Liver (tissue), 3 donors: Measurements from ENCODE around the gene ELF2.

Experiments used
- ATF3 ChIP-seq: IDR thresholded peaks from 2 replicates; pipeline ENCODE4 v1.6.1; 2016; ENCODE audit warnings: antibody characterized with exemption
- CTCF ChIP-seq: fragments of 150-350 bp; IDR thresholded peaks from 2 replicates; pipeline ENCODE4 v1.5.1; 2017; ENCODE audit warnings: improper control_type of control experiment, low read depth, low read length; ENCODE audit not compliant: missing input control
- FOXA2 ChIP-seq: IDR thresholded peaks from 2 replicates; pipeline ENCODE4 v1.6.1; 2016; ENCODE audit warnings: antibody characterized with exemption
- GABPA ChIP-seq, 2 donors: IDR thresholded peaks in 1 of 2; conservative IDR thresholded peaks in 1 of 2; 2 replicates each; pipeline ENCODE4 v1.6.1; 2016; ENCODE audit warnings: antibody characterized with exemption in 2 of 2, mild to moderate bottlenecking in 1 of 2, moderate library complexity in 1 of 2
- RAD21 ChIP-seq, 2 donors: IDR thresholded peaks; 2 replicates each; pipeline ENCODE4 v1.6.1; 2016; ENCODE audit warnings: antibody characterized with exemption in 2 of 2, mild to moderate bottlenecking in 2 of 2
- REST ChIP-seq: IDR thresholded peaks from 2 replicates; pipeline ENCODE4 v1.6.1; 2016; ENCODE audit warnings: antibody characterized with exemption, mild to moderate bottlenecking
- SP1 ChIP-seq: IDR thresholded peaks from 2 replicates; pipeline ENCODE4 v1.6.1; 2018; ENCODE audit warnings: antibody characterized with exemption, mild to moderate bottlenecking
- TAF1 ChIP-seq: conservative IDR thresholded peaks from 2 replicates; pipeline ENCODE4 v1.6.1; 2016; ENCODE audit warnings: antibody characterized with exemption, mild to moderate bottlenecking
- YY1 ChIP-seq: IDR thresholded peaks from 2 replicates; pipeline ENCODE4 v1.6.1; 2016; ENCODE audit warnings: antibody characterized with exemption, mild to moderate bottlenecking
- donor health status: healthy.
- donor health status: healthy.

- TF ChIP-seq TAF1 = no peak
- no peak for TF ChIP-seq CTCF
- TF ChIP-seq RAD21 (IDR thresholded peaks at IDR 0.05) = no peak
- TF ChIP-seq YY1 = no peak
- no peak for TF ChIP-seq SP1
- TF ChIP-seq FOXA2 = no peak
- no peak for TF ChIP-seq GABPA (IDR thresholded peaks at IDR 0.05 in 1 of 2, conservative IDR thresholded peaks at IDR 0.05 in 1 of 2)
- no peak for TF ChIP-seq ATF3
- TF ChIP-seq REST = no peak
These were observed 6.1 kb downstream of the ELF2 start for GRCh38 chr4:139170932-139171331.
